ENCODE results near the gene SOD1. TPM values are rescaled to one million over a fixed set of nuclear protein-coding genes. Genes with fewer than 3 reads are reported as not detected.

Gene SOD1
- 247 TPM for polyA plus RNA-seq (2013)

DNA sequence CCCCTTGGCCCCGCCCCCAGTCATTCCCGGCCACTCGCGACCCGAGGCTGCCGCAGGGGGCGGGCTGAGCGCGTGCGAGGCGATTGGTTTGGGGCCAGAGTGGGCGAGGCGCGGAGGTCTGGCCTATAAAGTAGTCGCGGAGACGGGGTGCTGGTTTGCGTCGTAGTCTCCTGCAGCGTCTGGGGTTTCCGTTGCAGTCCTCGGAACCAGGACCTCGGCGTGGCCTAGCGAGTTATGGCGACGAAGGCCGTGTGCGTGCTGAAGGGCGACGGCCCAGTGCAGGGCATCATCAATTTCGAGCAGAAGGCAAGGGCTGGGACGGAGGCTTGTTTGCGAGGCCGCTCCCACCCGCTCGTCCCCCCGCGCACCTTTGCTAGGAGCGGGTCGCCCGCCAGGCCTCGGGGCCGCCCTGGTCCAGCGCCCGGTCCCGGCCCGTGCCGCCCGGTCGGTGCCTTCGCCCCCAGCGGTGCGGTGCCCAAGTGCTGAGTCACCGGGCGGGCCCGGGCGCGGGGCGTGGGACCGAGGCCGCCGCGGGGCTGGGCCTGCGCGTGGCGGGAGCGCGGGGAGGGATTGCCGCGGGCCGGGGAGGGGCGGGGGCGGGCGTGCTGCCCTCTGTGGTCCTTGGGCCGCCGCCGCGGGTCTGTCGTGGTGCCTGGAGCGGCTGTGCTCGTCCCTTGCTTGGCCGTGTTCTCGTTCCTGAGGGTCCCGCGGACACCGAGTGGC, at the start of gene SOD1:
Gene SOD1 (plus strand): TSS at position 158 of the 723 bp plus-strand sequence. CDS start 77 bp downstream, at position 235.
- ChIA-PET POLR2A (no interaction called here), CTCF (no interaction called here)
- Histone ChIP-seq H3K4me3 (ENCODE audit: control insufficient read depth in 1 of 7, extremely low read depth in 1 of 7, insufficient read depth in 4 of 7, low read depth in 2 of 7, low read length in 6 of 7) (peak within 1 kb of the TSS; percentile 48 to 91 (median 81)), H3K27me3 (replicated peaks in 2 of 5; ENCODE audit: control insufficient read depth in 4 of 5, insufficient read depth in 5 of 5, low read length in 4 of 5) (no peaks in the 10 kb centered on the region), H3K36me3 (ENCODE audit: control insufficient read depth in 4 of 4, insufficient read depth in 4 of 4, low read length in 3 of 4) (peaks cover 4 to 23% (median 12%) of the 10 kb centered on the region in 4 experiments), H3K4me1 (ENCODE audit: control extremely low read depth in 1 of 4, control insufficient read depth in 4 of 4, insufficient read depth in 4 of 4, low read length in 3 of 4) (peaks cover 15 to 24% (median 19%) of the 10 kb centered on the region in 4 experiments), H3K9me3 (ENCODE audit: control extremely low read depth in 1 of 5, control insufficient read depth in 4 of 5, insufficient read depth in 2 of 5, low read depth in 1 of 5, low read length in 4 of 5) (no peaks in the 10 kb centered on the region), H3K27ac (ENCODE audit: insufficient read depth in 1 of 2, low read depth in 1 of 2, low read length in 2 of 2, poor library complexity in 1 of 2, severe bottlenecking in 2 of 2) (peak within 1 kb of the TSS; percentile 40 to 82)
- DNase-seq, result peak; percentile 93 to 96 (median 96)
- WGBS (ENCODE audit: insufficient coverage), result under 1% methylated on average over 82 of the region's 87 CpGs

DNA sequence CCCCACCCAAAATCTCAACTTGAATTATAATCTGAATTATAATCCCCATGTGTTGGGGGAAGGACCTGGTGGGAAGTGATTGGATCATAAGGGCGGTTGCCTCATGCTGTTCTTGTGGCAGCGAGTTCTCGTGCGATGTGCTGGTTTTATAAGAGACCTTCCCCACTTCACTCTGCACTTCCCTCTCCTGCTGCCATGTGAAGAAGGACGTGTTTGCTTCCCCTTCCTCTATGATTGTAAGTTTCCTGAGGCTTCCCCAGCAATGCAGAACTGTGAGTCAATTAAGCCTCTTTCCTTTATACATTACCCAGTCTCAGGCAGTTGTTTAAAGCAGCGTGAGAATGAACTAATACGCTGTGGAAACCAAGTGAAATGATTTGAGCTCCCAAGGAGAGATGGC, 48.0 kb upstream of the SOD1 start:
- H3K4me3 ChIP-seq (ENCODE audit: control insufficient read depth in 1 of 7, extremely low read depth in 1 of 7, insufficient read depth in 4 of 7, low read depth in 2 of 7, low read length in 6 of 7), result no peak overlapping the region
- DNase-seq, result no peak
- POLR2A ChIA-PET, result interaction anchor here (0.6 kb wide), 1 partner anchor 39 kb away, joined by 4 read pairs; no protein-coding TSS in a partner anchor
- no peaks in the 10 kb centered on the region for H3K27me3 ChIP-seq (replicated peaks in 2 of 5; ENCODE audit: control insufficient read depth in 4 of 5, insufficient read depth in 5 of 5, low read length in 4 of 5)
- WGBS (ENCODE audit: insufficient coverage), result 96% methylated on average over 7 of the region's 7 CpGs
- H3K4me1 ChIP-seq (ENCODE audit: control extremely low read depth in 1 of 4, control insufficient read depth in 4 of 4, insufficient read depth in 4 of 4, low read length in 3 of 4), result peaks cover 2 to 20% (median 11%) of the 10 kb centered on the region in 4 experiments
- CTCF ChIA-PET, result interaction anchor here (1.1 kb wide), 1 partner anchor 13 kb away, joined by 4 read pairs; no protein-coding TSS in a partner anchor
- no peak overlapping the region for H3K27ac ChIP-seq (ENCODE audit: insufficient read depth in 1 of 2, low read depth in 1 of 2, low read length in 2 of 2, poor library complexity in 1 of 2, severe bottlenecking in 2 of 2)
- peaks cover 0 to 6% (median 6%) of the 10 kb centered on the region in 5 experiments for H3K9me3 ChIP-seq (ENCODE audit: control extremely low read depth in 1 of 5, control insufficient read depth in 4 of 5, insufficient read depth in 2 of 5, low read depth in 1 of 5, low read length in 4 of 5)
- no peaks in the 10 kb centered on the region for H3K36me3 ChIP-seq (ENCODE audit: control insufficient read depth in 4 of 4, insufficient read depth in 4 of 4, low read length in 3 of 4)

DNA sequence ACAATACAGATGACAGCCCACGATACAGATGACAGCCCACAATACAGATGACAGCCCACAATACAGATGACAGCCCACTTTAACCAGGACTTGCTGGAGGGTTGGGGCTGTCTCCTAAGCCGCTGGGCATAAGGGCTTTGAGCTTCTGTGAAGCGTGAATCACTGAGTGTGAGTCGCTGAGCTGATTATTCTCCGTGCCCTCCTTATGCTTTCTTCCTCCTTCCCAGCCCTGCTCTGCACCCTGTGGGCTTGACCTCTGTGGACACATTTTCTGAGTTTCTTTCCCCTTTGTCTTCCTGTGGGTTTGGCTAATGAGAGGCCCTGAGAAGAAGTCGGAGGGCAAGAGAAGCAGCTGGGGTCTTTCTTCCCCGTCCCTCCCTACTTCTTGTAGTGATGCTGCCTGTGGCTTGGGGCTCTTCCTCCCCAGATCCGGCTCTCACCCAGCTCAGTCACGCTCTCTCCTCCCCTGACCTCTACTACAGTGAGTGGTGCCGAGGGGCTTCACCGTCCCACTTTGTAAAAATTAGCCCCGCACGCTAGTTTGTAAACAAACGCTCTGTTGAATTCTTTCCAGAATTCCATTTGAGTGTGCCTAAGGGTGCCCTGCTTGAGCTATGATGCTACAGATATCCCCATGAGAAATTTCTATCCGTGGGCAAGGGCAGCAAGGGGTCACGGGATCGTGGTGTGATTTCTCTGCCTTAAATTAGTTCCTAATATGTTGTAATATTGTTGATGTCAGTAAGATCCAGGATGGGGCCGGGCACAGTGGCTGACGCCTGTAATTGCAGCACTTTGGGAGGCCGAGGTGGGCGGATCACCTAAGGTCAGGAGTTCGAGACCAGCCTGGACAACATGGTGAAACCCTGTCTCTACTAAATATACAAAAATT, 46.4 kb upstream of the SOD1 start:
- H3K36me3 ChIP-seq (ENCODE audit: control insufficient read depth in 4 of 4, insufficient read depth in 4 of 4, low read length in 3 of 4), result no peaks in the 10 kb centered on the region
- peak overlapping the region in 2 of 7 experiments; percentile 49 to 55 for H3K4me3 ChIP-seq (ENCODE audit: control insufficient read depth in 1 of 7, extremely low read depth in 1 of 7, insufficient read depth in 4 of 7, low read depth in 2 of 7, low read length in 6 of 7)
- peaks cover 2 to 20% (median 11%) of the 10 kb centered on the region in 4 experiments for H3K4me1 ChIP-seq (ENCODE audit: control extremely low read depth in 1 of 4, control insufficient read depth in 4 of 4, insufficient read depth in 4 of 4, low read length in 3 of 4)
- peak; percentile 11 to 71 (median 63) for DNase-seq
- WGBS (ENCODE audit: insufficient coverage), result 34% methylated on average over 17 of the region's 22 CpGs
- H3K9me3 ChIP-seq (ENCODE audit: control extremely low read depth in 1 of 5, control insufficient read depth in 4 of 5, insufficient read depth in 2 of 5, low read depth in 1 of 5, low read length in 4 of 5), result peaks cover 0 to 6% (median 6%) of the 10 kb centered on the region in 5 experiments
- no peaks in the 10 kb centered on the region for H3K27me3 ChIP-seq (replicated peaks in 2 of 5; ENCODE audit: control insufficient read depth in 4 of 5, insufficient read depth in 5 of 5, low read length in 4 of 5)
- ChIA-PET POLR2A (interaction anchor here (0.6 kb wide), 1 partner anchor 12 kb away, joined by 6 read pairs; no protein-coding TSS in a partner anchor), CTCF (interaction anchor here (1.0 to 1.2 kb wide), 2 partner anchors 9 to 411 kb away, joined by 3 to 4 read pairs; no protein-coding TSS in a partner anchor)
- no peak overlapping the region for H3K27ac ChIP-seq (ENCODE audit: insufficient read depth in 1 of 2, low read depth in 1 of 2, low read length in 2 of 2, poor library complexity in 1 of 2, severe bottlenecking in 2 of 2)

DNA sequence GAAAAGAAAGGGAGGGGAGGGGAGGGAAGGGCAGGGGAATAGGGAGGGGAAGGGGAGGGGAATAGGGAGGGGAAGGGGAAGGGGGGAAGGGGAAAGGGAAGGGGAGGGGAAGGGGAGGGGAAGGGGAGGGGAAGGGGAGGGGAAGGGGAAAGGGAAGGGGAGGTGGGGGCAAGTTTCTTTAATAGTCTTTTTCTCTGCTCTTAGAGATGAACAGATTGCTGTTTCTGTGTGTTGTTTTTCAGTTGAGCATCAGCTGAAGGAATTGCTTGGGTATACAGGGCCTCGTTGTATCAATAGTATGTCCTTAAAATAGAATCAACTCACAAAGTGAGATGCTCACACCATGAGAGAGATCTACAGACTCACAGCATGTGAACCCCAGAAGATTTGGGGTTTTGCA, 44.8 kb upstream of the SOD1 start:
- Histone ChIP-seq H3K4me3 (ENCODE audit: control insufficient read depth in 1 of 7, extremely low read depth in 1 of 7, insufficient read depth in 4 of 7, low read depth in 2 of 7, low read length in 6 of 7) (no peak overlapping the region), H3K27me3 (replicated peaks in 2 of 5; ENCODE audit: control insufficient read depth in 4 of 5, insufficient read depth in 5 of 5, low read length in 4 of 5) (no peaks in the 10 kb centered on the region), H3K9me3 (ENCODE audit: control extremely low read depth in 1 of 5, control insufficient read depth in 4 of 5, insufficient read depth in 2 of 5, low read depth in 1 of 5, low read length in 4 of 5) (peaks cover 0 to 6% (median 6%) of the 10 kb centered on the region in 5 experiments), H3K36me3 (ENCODE audit: control insufficient read depth in 4 of 4, insufficient read depth in 4 of 4, low read length in 3 of 4) (no peaks in the 10 kb centered on the region), H3K27ac (ENCODE audit: insufficient read depth in 1 of 2, low read depth in 1 of 2, low read length in 2 of 2, poor library complexity in 1 of 2, severe bottlenecking in 2 of 2) (no peak overlapping the region), H3K4me1 (ENCODE audit: control extremely low read depth in 1 of 4, control insufficient read depth in 4 of 4, insufficient read depth in 4 of 4, low read length in 3 of 4) (peaks cover 2 to 16% (median 11%) of the 10 kb centered on the region in 4 experiments)
- no peak for DNase-seq
- 60% methylated on average over 1 of the region's 1 CpG for WGBS (ENCODE audit: insufficient coverage)
- POLR2A ChIA-PET, result no interaction called here
- CTCF ChIA-PET, result no interaction called here

DNA sequence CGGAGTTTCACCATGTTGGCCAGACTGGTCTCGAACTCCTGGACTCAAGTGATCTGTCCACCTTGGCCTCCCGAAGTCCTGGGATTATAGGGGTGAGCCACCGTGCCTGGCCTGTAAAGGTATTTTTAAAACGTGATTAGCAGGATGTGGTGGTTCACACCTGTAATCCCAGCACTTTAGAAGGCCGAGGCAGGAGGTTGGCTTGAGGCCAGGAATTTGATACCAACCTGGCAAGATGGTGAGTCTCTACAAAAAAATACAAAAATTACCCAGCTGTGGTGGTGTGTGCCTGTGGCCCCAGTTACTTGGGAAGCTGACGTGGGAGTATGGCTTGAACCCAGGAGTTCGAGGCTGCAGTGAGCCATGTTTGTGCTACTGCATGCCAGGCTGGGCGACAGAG, 43.3 kb upstream of the SOD1 start:
- ChIA-PET CTCF (no interaction called here), POLR2A (no interaction called here)
- no peak overlapping the region for H3K27ac ChIP-seq (ENCODE audit: insufficient read depth in 1 of 2, low read depth in 1 of 2, low read length in 2 of 2, poor library complexity in 1 of 2, severe bottlenecking in 2 of 2)
- H3K4me3 ChIP-seq (ENCODE audit: control insufficient read depth in 1 of 7, extremely low read depth in 1 of 7, insufficient read depth in 4 of 7, low read depth in 2 of 7, low read length in 6 of 7), result no peak overlapping the region
- no peaks in the 10 kb centered on the region for H3K36me3 ChIP-seq (ENCODE audit: control insufficient read depth in 4 of 4, insufficient read depth in 4 of 4, low read length in 3 of 4)
- 95% methylated on average over 9 of the region's 9 CpGs for WGBS (ENCODE audit: insufficient coverage)
- no peaks in the 10 kb centered on the region for H3K27me3 ChIP-seq (replicated peaks in 2 of 5; ENCODE audit: control insufficient read depth in 4 of 5, insufficient read depth in 5 of 5, low read length in 4 of 5)
- peaks cover 2 to 16% (median 11%) of the 10 kb centered on the region in 4 experiments for H3K4me1 ChIP-seq (ENCODE audit: control extremely low read depth in 1 of 4, control insufficient read depth in 4 of 4, insufficient read depth in 4 of 4, low read length in 3 of 4)
- DNase-seq, result no peak
- peaks cover 0 to 3% (median 2%) of the 10 kb centered on the region in 5 experiments for H3K9me3 ChIP-seq (ENCODE audit: control extremely low read depth in 1 of 5, control insufficient read depth in 4 of 5, insufficient read depth in 2 of 5, low read depth in 1 of 5, low read length in 4 of 5)

DNA sequence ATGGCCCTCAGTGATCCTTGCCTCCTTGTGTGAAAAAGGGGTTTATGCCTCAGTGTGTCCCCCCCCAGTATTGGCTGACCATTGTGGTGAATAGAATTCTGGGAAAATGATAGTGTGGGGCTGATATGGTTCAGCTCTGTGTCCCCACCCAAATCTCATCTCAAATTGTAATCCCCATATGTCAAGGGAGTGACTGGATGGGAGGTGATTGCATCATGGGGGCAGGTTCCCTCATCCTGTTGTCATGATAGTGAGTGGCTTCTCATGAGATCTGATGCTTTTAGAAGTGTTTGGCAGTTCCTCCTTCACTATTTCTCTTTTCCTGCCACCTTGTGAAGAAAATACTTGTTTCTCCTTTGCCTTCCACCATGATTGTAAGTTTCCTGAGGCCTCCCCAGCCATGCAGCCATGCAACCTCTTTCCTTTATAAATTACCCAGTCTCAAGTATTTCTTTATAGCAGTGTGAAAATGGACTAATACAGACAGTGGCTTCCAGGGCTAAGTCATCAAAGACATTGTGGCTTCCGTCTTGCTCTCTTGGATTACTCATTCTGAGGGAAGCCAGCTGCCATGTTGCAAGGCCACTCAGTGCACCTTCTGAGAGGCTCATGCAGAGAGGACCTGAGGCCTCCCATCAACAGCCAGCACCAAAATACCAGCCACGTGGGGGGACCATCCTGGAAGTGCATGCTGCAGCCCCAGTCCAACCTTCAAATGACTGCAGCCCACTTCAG, 40.6 kb upstream of the SOD1 start:
- no peak for DNase-seq
- Histone ChIP-seq H3K27ac (ENCODE audit: insufficient read depth in 1 of 2, low read depth in 1 of 2, low read length in 2 of 2, poor library complexity in 1 of 2, severe bottlenecking in 2 of 2) (no peak overlapping the region), H3K27me3 (replicated peaks in 2 of 5; ENCODE audit: control insufficient read depth in 4 of 5, insufficient read depth in 5 of 5, low read length in 4 of 5) (no peaks in the 10 kb centered on the region), H3K9me3 (ENCODE audit: control extremely low read depth in 1 of 5, control insufficient read depth in 4 of 5, insufficient read depth in 2 of 5, low read depth in 1 of 5, low read length in 4 of 5) (no peaks in the 10 kb centered on the region), H3K4me3 (ENCODE audit: control insufficient read depth in 1 of 7, extremely low read depth in 1 of 7, insufficient read depth in 4 of 7, low read depth in 2 of 7, low read length in 6 of 7) (no peak overlapping the region), H3K36me3 (ENCODE audit: control insufficient read depth in 4 of 4, insufficient read depth in 4 of 4, low read length in 3 of 4) (no peaks in the 10 kb centered on the region), H3K4me1 (ENCODE audit: control extremely low read depth in 1 of 4, control insufficient read depth in 4 of 4, insufficient read depth in 4 of 4, low read length in 3 of 4) (peaks cover 0 to 5% (median 2%) of the 10 kb centered on the region in 4 experiments)
- 42% methylated on average over 2 of the region's 2 CpGs for WGBS (ENCODE audit: insufficient coverage)
- ChIA-PET CTCF (interaction anchor here (1.2 kb wide), 1 partner anchor 10 kb away, joined by 3 read pairs; no protein-coding TSS in a partner anchor), POLR2A (no interaction called here)

All from common myeloid progenitor, CD34-positive (primary cell).